GDM1 (cell line): ENCODE data around the gene TOMM40L.
"Not testable (repeated sequence)": the region's sequence is repeated elsewhere in the genome, so short reads cannot be mapped to it uniquely, and the experiment has no call there.

Source experiments
- DNase-seq: peaks from one replicate; lab custom pipeline; 2025; lab: John Stamatoyannopoulos, UW

The TOMM40L gene

DNA sequence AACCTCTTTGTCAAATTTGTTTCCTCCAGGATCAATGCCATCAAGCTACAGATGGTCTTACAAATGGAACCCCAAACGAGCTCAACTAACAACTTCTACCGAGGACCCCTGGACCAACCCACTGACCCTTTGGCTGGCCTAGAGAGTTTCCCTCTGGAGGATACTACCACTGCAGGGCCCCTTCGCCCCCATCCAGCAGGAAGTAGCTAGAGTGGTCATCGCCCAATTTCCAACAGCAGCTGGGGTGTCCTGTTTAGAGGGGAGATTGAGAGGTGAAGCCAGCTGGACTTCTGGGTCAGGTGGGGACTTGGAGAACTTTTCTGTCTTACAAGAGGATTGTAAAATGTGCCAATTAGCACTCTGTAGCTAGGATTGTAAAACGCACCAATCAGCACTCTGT, 31.2 kb downstream of the TOMM40L start:
- DNase-seq: not testable (repeated sequence)

DNA sequence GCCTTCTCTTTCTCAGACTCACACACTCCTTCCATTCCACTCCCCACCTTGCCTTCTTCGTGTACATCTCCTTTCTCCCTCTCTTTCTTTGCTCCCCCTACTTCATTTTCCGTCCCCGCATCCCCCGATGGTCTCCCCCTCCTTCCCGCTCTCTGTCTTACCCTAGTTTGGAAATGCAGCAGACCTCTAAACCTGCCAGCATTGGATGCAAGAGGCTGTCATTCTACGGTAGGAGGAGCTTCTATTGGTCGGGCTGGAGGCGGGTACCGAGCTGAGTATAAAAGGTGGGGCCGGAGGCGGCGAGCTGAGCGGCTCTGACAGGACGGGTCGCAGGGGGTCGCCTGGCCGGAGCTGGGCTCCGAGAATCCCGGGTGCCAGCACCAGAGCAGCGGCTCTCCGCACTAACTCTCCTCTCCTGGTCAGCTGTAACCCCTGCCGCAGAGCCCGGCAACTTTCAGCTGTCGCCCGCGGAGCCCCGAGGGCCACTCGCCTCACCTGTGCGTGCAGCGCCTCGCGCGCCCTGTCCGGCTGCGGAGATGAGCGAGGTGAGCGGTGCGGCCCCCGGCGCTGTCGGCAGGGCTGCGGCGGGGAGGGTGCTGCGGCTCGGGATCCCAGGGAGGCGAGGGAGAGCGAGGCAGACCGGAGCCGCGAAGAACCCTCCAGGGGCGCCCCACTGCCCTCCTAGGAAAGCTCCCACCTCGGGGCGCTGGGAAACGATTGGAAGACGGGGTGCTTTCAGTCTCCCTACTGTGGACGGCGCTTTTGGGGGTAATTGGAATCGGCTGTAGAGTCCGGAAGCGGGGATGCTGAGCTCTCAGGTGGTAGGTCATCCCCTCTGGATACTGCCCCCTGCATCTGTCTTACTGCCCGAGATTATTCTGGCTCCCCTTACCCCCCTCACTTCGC, 32.8 kb downstream of the TOMM40L start, which contains the start of gene PCP4L1:
Gene PCP4L1, plus strand, starts transcription at position 307 of the 906 bp plus-strand sequence. Its CDS starts 230 bp downstream, at position 537.
- no peak for DNase-seq

DNA sequence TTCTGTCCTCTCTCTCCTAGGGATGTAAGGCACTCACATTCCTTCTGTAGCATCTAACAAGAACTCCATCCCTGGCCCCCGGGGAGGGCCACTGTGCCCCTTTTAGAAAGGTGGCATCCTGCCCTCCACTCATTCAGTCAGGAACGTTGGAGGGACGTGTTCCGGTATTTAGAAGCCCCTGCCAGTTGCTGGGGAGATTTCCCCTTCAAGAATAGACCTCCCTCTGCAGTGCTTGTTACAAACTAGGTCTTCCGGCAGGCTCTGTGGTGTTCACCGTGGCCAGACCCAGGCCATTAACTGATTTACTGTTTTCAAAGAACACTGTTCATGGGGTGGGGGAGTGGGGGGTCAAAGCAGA, 33.5 kb downstream of the TOMM40L start:
- DNase-seq: no peak

DNA sequence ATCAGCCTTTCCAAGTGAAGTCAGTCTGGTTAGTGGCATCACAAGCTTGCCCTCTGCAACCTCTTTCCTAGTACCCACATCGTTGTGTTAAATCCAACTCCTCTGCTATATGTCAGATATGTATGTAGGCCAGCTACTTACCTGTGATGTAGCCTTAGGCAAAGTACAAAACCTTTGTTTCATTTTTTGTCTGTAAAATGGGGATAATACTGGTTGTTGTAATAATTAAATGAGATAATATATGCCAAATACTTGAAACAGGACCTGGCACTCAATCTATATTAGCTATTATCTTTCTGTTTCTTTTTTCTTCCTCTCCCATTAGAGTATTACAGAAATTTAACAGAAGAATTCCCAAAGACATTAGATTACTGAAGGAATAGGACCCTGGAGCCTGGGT, 33.9 kb downstream of the TOMM40L start:
- DNase-seq: no peak

DNA sequence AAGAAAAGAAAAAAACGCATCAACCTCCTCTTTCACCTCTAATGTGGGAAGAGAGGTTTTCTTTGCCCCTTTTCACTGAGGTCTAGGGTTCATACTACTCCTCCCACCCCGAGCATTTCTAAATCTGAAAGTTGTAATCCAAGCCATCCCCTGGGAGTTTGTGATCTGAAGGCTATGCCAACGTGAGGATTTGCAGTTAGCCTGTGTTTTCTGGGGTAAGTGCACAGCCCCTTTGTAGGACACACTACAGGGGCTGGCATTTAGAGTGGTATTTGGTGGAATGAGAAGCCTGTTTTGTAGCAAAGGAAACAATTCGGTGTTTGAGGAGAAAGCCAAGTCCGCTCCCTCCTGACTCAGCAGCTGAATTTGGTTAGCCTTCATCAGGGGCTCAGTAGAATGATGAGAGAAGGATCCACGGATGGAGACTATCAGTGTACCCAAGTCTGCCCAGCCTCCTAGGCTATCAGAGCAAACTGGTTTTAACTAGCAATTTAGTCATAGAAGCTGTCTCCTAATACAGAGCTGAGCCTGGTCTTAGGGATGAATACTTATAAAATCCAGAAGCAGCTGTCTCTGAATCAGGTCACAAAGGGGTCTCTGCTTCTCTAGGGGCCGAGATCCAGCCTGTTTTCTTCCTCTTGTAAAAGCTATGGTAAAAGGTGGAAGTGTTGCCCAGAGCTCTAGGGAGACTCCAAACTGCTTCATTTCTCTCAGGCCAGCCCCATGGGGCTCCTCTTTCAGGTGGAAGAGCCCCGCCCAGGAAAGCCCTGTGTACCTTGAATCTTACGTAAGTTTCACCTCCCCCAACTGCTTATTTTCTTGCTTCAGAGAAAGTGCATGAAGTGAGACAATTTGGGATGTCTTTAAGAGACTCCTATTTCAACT, 34.8 kb downstream of the TOMM40L start:
- DNase-seq: no peak

DNA sequence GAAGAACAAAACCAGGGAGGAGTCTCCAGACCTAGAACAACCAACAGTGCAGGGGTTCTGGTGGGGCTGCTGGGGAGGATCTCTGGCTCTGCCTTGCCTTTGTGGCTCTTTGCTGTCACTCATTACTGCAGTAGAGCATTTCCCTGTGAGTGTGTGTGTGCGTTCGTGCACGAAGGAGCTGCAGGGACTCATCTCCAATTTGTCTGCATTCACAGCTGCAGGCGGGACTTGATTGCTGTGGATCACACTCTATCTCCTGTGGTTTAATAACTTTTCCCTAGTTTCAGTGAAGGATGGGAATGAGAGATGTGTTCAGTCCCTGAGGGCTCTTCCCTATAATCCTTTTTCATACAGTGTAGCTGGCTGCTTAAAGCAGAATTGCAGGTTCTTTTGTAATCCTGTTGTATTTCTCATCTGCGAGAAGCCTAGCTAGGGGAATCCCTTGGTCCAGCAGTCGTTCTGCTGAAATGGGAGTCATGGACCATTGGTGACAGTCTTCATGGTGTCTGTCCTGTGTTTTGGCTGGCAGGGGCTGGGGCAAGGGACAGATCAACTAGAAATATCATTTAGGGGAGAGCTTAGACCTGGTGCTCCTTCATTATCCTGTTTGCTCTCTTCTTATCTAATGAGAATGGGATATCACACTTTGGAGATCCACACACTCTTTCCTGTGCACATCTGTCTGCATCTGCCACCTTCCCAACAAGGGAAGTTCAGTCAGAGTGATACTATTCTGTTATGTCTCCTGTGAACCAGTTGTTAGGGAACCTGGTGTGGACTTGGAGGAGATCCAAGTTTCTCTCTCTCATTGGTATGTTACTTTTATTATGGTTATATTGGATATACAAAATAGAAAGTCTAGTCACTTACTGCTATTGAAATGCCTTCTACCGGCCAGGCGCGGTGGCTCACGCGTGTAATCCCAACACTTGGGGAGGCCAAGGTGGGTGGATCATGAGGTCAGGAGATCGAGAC, 35.7 kb downstream of the TOMM40L start:
- DNase-seq: peak; percentile 19

DNA sequence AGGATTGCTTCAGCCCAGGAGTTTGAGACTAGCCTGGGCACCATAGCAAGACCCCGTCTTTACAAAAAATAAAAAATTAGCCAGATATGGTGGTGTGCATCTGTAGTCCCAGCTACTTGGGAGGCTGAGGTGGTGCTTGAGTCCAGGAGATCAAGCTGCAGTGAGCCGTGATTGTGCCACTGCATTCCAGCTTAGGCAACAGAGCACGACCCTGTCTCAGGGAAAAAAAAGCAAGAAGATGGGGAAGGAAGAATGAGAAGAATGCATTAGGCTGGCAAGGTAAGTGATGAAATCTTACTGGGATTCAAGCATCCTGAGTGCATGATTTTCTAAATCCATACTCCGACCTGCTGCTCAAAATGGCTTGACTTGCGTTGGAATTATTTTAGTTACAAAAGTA, 39.4 kb downstream of the TOMM40L start:
- DNase-seq: no peak

DNA sequence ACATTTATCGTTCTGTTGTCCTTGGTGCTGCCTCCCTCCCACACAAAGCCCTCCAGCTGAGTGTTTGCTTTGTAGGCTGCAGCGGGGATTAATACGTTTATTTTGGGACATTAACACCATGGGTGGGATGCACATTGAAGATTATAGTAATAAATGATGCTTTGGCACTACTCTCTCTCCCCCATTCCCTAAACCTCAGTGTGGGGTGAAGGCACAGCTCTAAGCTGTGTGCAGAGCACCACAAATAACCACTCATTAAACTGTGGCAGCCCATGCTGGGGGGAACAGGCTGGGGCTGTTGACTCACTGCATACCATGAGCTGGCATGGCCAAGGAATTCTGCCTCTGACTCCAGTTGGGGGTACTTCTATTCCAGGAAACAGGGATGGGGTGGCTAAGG, 40.3 kb downstream of the TOMM40L start:
- DNase-seq: no peak

DNA sequence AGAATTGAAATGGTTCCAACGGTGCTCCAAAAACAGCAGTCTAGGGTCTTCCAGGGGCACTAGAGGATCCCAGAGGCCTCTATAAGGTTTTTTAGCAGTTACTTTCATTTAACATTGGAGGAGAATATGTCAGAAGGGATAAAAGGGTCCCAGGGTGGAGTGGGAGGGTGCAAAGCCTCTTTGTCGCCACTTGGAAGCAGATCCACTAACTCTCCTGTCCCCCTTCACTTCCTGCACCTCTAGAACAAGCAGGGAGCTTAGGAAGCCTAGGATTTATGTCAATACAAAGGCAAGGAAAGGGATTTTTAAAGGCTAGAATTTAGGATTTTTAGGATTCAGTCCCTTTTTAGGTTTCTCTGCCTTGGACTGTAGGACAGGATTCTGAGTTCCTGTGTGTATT, 41.0 kb downstream of the TOMM40L start:
- no peak for DNase-seq

DNA sequence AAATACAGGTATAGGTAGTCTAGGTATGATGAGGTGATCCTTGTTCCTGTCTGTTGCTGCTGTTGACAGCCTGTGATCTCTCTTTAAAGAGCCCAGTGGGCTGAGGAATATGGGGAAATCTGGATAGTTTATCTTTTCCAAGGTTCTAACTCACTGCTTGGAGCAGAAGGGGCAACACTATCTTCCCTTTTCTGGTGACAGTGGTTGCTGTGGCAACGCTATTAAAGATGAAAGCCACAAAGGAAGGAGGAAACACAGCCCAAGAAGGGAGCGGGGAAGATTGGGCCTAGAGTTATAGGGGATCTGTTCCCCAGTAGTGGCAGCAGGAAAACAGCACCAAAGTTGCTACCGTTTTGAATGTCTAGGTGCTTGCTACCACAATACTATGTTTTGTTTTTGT, 41.5 kb downstream of the TOMM40L start:
- DNase-seq: peak; percentile 29

DNA sequence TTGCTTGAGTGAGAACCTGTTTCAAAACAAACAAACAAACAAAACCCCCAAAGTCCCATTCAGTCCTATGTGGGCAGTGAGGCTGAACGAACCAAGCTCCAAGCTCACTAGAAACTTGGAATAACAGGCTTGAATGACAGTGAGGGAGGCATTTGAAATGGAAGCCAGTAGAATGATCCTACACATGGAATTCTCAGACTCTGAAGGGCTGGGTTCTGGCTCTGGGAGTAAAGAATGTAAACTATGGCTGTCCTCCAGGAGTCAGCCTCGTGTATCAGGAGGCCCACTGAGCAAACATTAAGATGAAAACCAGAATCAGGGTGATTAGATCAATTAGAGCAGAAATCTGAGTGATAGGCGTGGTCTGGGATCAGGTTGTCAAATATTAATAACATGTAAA, 47.5 kb downstream of the TOMM40L start:
- DNase-seq: no peak

DNA sequence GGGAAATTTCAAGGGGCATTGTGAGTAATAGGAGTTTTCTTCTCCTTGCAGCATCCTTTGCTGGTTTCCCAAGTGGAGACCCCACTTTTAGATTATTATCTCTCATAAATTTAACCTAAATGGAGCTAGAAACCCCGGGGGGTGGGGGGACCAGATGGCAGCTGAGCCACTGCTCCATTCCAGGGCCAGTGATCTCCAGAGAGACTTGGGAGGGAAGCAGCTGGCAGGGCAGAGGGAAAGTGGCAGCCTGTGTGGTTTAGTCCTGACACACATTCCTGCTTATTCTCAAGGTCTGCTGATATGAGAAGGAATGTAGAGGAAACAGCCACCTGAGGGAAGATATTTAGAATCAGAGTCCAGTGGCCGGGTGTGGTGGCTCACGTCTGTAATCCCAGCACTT, 49.0 kb downstream of the TOMM40L start:
- DNase-seq: no peak
